ENCODE data around the gene ZNF569. TPM values are rescaled to one million over a fixed set of nuclear protein-coding genes. Genes with fewer than 3 reads are reported as not detected.

Gene ZNF569
- total and polyA plus RNA-seq, 2 of the 13 experiments (the other 11 are each of a cell fraction or from before 2014, with no cell fraction given) = 1.4 to 5.7 TPM

DNA sequence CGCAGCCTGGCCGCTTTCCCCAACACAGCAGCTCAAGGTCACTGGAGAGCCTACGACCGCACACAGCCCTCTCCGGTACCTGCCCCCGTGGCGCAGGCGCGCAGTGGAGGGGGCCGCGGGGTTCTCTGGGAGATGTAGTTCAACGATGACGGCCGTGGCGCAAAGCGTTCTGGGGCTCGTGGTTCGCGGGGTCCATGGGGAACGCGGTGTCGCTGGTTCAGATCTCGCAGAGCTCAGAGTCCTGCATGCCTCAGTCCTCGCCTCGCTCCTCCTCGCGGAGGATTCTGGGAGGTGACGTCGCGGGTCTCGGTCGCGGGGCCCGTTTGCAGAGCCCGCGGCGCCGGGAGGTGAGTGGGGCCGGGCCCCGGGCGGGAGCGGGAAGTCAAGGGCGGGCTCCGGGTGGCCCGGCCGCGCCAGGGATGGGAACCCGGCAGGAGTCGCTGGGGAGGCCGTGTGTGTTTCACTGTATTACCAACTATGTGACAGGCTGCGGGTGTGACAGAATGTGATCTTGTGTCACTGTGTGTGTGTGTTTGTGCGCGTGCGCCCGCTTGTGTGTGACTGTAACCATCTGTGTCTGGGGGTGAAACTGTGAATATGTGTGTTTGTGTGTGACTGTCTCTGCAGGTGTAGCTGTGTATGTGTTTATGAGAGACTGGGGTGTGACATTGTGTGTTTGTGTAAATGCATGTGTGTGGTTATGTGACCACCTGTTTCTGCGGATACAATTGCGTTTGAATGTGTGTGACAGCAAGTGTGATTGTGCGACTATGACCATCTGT is 96.2 kb downstream of the ZNF569 start, which contains the start of gene ZNF527 (continued):
- peak; percentile 84 for TF ChIP-seq ASH2L (IDR thresholded peaks at IDR 0.05; ENCODE audit: insufficient read length, low read depth, low read length)
- TF ChIP-seq HNRNPUL1 (IDR thresholded peaks at IDR 0.05; ENCODE audit: low read depth, low read length) = no peak
- TF ChIP-seq EHMT2 (IDR thresholded peaks at IDR 0.05; ENCODE audit: borderline replicate concordance, low read depth, low read length) = no peak
- TF ChIP-seq, protein P1, sequence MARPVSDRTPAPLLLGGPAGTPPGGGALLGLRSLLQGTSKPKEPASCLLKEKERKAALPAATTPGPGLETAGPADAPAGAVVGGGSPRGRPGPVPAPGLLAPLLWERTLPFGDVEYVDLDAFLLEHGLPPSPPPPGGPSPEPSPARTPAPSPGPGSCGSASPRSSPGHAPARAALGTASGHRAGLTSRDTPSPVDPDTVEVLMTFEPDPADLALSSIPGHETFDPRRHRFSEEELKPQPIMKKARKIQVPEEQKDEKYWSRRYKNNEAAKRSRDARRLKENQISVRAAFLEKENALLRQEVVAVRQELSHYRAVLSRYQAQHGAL (CRISPR knock-in tag; IDR thresholded peaks at IDR 0.05; ENCODE audit: not compliant biosample characterization) = peak; percentile 63
- TF ChIP-seq, protein P2, sequence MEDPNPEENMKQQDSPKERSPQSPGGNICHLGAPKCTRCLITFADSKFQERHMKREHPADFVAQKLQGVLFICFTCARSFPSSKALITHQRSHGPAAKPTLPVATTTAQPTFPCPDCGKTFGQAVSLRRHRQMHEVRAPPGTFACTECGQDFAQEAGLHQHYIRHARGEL (CRISPR knock-in tag; IDR thresholded peaks at IDR 0.05) = no peak
- TF ChIP-seq SRY (CRISPR knock-in tag; IDR thresholded peaks at IDR 0.05) = no peak
- no peak; the same call in 1 of the 2 replicates for TF ChIP-seq ZNF709 (CRISPR knock-in tag; IDR thresholded peaks at IDR 0.05)
- TF ChIP-seq NCOA1 (CRISPR knock-in tag; IDR thresholded peaks at IDR 0.05) = no peak
- TF ChIP-seq ZKSCAN1 (IDR thresholded peaks at IDR 0.05; ENCODE audit: low read length) = no peak
- TF ChIP-seq ZNF570 (CRISPR knock-in tag; IDR thresholded peaks at IDR 0.05; ENCODE audit: borderline replicate concordance) = no peak
- TF ChIP-seq ZNF468 (CRISPR knock-in tag; IDR thresholded peaks at IDR 0.05) = no peak
- peak; percentile 89; the same call in 1 of the 2 replicates for TF ChIP-seq KLF12 (CRISPR knock-in tag; IDR thresholded peaks at IDR 0.05; ENCODE audit: borderline replicate concordance)
- TF ChIP-seq, protein P3, sequence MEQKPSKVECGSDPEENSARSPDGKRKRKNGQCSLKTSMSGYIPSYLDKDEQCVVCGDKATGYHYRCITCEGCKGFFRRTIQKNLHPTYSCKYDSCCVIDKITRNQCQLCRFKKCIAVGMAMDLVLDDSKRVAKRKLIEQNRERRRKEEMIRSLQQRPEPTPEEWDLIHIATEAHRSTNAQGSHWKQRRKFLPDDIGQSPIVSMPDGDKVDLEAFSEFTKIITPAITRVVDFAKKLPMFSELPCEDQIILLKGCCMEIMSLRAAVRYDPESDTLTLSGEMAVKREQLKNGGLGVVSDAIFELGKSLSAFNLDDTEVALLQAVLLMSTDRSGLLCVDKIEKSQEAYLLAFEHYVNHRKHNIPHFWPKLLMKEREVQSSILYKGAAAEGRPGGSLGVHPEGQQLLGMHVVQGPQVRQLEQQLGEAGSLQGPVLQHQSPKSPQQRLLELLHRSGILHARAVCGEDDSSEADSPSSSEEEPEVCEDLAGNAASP (CRISPR knock-in tag; IDR thresholded peaks at IDR 0.05; ENCODE audit: borderline replicate concordance) = peak; percentile 58; the same call in 1 of the 2 replicates
- no peak; the same call in 1 of the 2 replicates for TF ChIP-seq NKX3-1 (CRISPR knock-in tag; IDR thresholded peaks at IDR 0.05)
- TF ChIP-seq SIN3A (IDR thresholded peaks at IDR 0.05; ENCODE audit: borderline replicate concordance, low read depth, low read length) = no peak; the same call in 1 of the 2 replicates
- TF ChIP-seq, protein P4, sequence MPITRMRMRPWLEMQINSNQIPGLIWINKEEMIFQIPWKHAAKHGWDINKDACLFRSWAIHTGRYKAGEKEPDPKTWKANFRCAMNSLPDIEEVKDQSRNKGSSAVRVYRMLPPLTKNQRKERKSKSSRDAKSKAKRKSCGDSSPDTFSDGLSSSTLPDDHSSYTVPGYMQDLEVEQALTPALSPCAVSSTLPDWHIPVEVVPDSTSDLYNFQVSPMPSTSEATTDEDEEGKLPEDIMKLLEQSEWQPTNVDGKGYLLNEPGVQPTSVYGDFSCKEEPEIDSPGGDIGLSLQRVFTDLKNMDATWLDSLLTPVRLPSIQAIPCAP (CRISPR knock-in tag; IDR thresholded peaks at IDR 0.05; ENCODE audit: low read depth) = no peak
- TF ChIP-seq ZNF7 (CRISPR knock-in tag; IDR thresholded peaks at IDR 0.05) = no peak; the same call in 1 of the 2 replicates
- no peak for TF ChIP-seq ZNF564 (CRISPR knock-in tag; IDR thresholded peaks at IDR 0.05)
- TF ChIP-seq POLR2AphosphoS2 (IDR thresholded peaks at IDR 0.05; ENCODE audit: low read depth, low read length) = no peak
- TF ChIP-seq YEATS2 (CRISPR knock-in tag; IDR thresholded peaks at IDR 0.05; ENCODE audit: borderline replicate concordance) = peak; percentile 90
- TF ChIP-seq SRSF1 (optimal IDR thresholded peaks at IDR 0.05; ENCODE audit: low read depth, low read length) = no peak
- TF ChIP-seq, protein P5, sequence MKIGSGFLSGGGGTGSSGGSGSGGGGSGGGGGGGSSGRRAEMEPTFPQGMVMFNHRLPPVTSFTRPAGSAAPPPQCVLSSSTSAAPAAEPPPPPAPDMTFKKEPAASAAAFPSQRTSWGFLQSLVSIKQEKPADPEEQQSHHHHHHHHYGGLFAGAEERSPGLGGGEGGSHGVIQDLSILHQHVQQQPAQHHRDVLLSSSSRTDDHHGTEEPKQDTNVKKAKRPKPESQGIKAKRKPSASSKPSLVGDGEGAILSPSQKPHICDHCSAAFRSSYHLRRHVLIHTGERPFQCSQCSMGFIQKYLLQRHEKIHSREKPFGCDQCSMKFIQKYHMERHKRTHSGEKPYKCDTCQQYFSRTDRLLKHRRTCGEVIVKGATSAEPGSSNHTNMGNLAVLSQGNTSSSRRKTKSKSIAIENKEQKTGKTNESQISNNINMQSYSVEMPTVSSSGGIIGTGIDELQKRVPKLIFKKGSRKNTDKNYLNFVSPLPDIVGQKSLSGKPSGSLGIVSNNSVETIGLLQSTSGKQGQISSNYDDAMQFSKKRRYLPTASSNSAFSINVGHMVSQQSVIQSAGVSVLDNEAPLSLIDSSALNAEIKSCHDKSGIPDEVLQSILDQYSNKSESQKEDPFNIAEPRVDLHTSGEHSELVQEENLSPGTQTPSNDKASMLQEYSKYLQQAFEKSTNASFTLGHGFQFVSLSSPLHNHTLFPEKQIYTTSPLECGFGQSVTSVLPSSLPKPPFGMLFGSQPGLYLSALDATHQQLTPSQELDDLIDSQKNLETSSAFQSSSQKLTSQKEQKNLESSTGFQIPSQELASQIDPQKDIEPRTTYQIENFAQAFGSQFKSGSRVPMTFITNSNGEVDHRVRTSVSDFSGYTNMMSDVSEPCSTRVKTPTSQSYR (CRISPR knock-in tag; IDR thresholded peaks at IDR 0.05; ENCODE audit: borderline replicate concordance) = no peak
- TF ChIP-seq ZNF441 (CRISPR knock-in tag; IDR thresholded peaks at IDR 0.05; ENCODE audit: borderline replicate concordance) = no peak
- 0 out of 2 replicates have a peak, but pooled peaks have one; percentile 23 for TF ChIP-seq BORCS8-MEF2B (CRISPR knock-in tag; IDR thresholded peaks at IDR 0.05)

All from HepG2 (cell line).